HCT116 (cell line): Measurements from ENCODE around the gene DAPK3. TPM values are rescaled to one million over a fixed set of nuclear protein-coding genes. Genes with fewer than 3 reads are reported as not detected.
A peak's percentile ranks its signal among the peaks of the same experiment; 100 is the strongest.

Source experiments
- ATAC-seq: fragments of 200-7000 bp; cut with Tn5 transposase; 2 replicates; pipeline ENCODE4 v1.9.1; 2020; ENCODE audit warnings: mild to moderate bottlenecking, moderate library complexity
- BruUV-seq: library from RNA; stranded (reverse); fragments of 400-500 nt; replicated peaks from 2 replicates; lab custom pipeline; 2021; lab: Mats Ljungman, UMichigan
- CTCF ChIA-PET: fragments of 300-600 bp; sonication (Branson Sonifier 250); formaldehyde crosslinking; loops from one replicate; lab custom pipeline; 2021; ENCODE audit warnings: antibody characterized with exemption; lab: Charles Lee
- POLR2A ChIA-PET: fragments of 300-600, 350-600 bp; sonication (Branson Sonifier 250); formaldehyde crosslinking; loops from one replicate; lab custom pipeline; 2021; ENCODE audit warnings: antibody characterized with exemption; lab: Charles Lee
- RAD21 ChIA-PET, 2 experiments: fragments of 300-600 bp; sonication (Branson Sonifier 250); formaldehyde crosslinking; loops; one replicate each; lab custom pipeline; 2023; ENCODE audit warnings: low total read pairs in 2 of 2; ENCODE audit not compliant: uncharacterized antibody in 2 of 2, unreplicated experiment in 2 of 2, low non-redundant PET in 1 of 2; lab: Charles Lee
- DNase-seq: peaks from one replicate; pipeline ENCODE4 v3.0.0-alpha.2; 2010; ENCODE audit warnings: low read depth, low spot score
- H2AFZ ChIP-seq: fragments of 200-600 bp; shearing (Covaris generic), sonication (generic); 2 replicates; pipeline ENCODE4 v1.6.1; 2017; ENCODE audit warnings: low read depth, mixed run types, mixed read lengths, antibody characterized with exemption, low read length; ENCODE audit not compliant: poor library complexity, severe bottlenecking
- H3K27ac ChIP-seq: 2 replicates; pipeline ENCODE4 v1.5.1; 2012; ENCODE audit warnings: low read depth, low read length
- H3K27me3 ChIP-seq: fragments of 200-600 bp; sonication (generic); 2 replicates; pipeline ENCODE4 v1.6.1; 2016; ENCODE audit warnings: mixed run types, low read length, mixed read lengths; ENCODE audit not compliant: insufficient read depth
- H3K36me3 ChIP-seq, 2 experiments: fragments of 200-500 bp in 1 of 2; fragments of 200-600 bp in 1 of 2; sonication (Bioruptor generic) in 1 of 2; sonication (generic) in 1 of 2; 2 replicates each; pipeline versions ENCODE4 v1.5.1 to v1.6.1; 2014 to 2016; ENCODE audit warnings: low read length in 2 of 2, inconsistent platforms in 1 of 2, mixed read lengths in 1 of 2, mixed run types in 1 of 2; ENCODE audit not compliant: insufficient read depth in 2 of 2, control insufficient read depth in 1 of 2
- H3K4me1 ChIP-seq, 2 experiments: fragments of 200-600 bp in 1 of 2; sonication (generic) in 1 of 2; 2 replicates each; pipeline versions ENCODE4 v1.5.1 to v1.6.1; 2012 to 2017; ENCODE audit warnings: low read length in 2 of 2, inconsistent platforms in 1 of 2, mild to moderate bottlenecking in 1 of 2, mixed read lengths in 1 of 2, mixed run types in 1 of 2, moderate library complexity in 1 of 2; ENCODE audit not compliant: insufficient read depth in 2 of 2, control insufficient read depth in 1 of 2
- H3K4me2 ChIP-seq: fragments of 200-600 bp; sonication (generic); 2 replicates; pipeline ENCODE4 v1.6.1; 2017; ENCODE audit warnings: mixed run types, low read length, mixed read lengths
- H3K4me3 ChIP-seq, 2 experiments: fragments of 200-600 bp in 1 of 2; sonication (generic) in 1 of 2; replicated peaks in 1 of 2; 2 replicates each; pipeline ENCODE4 v1.5.1; 2011 to 2016; ENCODE audit warnings: low read length in 2 of 2, control low read depth in 1 of 2, low read depth in 1 of 2, mild to moderate bottlenecking in 1 of 2, mixed read lengths in 1 of 2, mixed run types in 1 of 2
- H3K79me2 ChIP-seq: fragments of 200-600 bp; sonication (generic); 2 replicates; pipeline ENCODE4 v1.6.1; 2017; ENCODE audit warnings: mild to moderate bottlenecking, mixed run types, low read length, moderate library complexity, mixed read lengths; ENCODE audit not compliant: insufficient read depth
- H3K9ac ChIP-seq: fragments of 200-600 bp; sonication (generic); 2 replicates; pipeline ENCODE4 v1.6.1; 2016; ENCODE audit warnings: low read length, mixed read lengths
- H3K9me2 ChIP-seq: fragments of 200-600 bp; sonication (generic), shearing (Covaris generic); 2 replicates; pipeline ENCODE4 v1.6.1; 2017; ENCODE audit warnings: mixed run types, mild to moderate bottlenecking, moderate library complexity; ENCODE audit not compliant: insufficient read depth
- H3K9me3 ChIP-seq, 2 experiments: fragments of 200-500 bp in 1 of 2; fragments of 200-600 bp in 1 of 2; sonication (Bioruptor generic) in 1 of 2; sonication (generic) in 1 of 2; 2 replicates each; pipeline ENCODE4 v1.6.1; 2014 to 2017; ENCODE audit warnings: low read length in 2 of 2, mixed read lengths in 2 of 2, inconsistent platforms in 1 of 2, low read depth in 1 of 2, mild to moderate bottlenecking in 1 of 2, mixed run types in 1 of 2, moderate library complexity in 1 of 2; ENCODE audit not compliant: control insufficient read depth in 1 of 2, insufficient read depth in 1 of 2
- H4K20me1 ChIP-seq: fragments of 200-600 bp; sonication (generic), shearing (Covaris generic); 2 replicates; pipeline ENCODE4 v1.6.1; 2017; ENCODE audit warnings: mixed run types, mild to moderate bottlenecking, moderate library complexity; ENCODE audit not compliant: insufficient read depth
- CEBPB ChIP-seq: IDR thresholded peaks from 2 replicates; pipeline ENCODE4 v1.6.1; 2012; ENCODE audit warnings: low read depth
- EGR1 ChIP-seq: IDR thresholded peaks from 2 replicates; pipeline ENCODE4 v1.6.1; 2012; ENCODE audit warnings: low read depth
- ELF1 ChIP-seq: IDR thresholded peaks from 2 replicates; pipeline ENCODE4 v1.6.1; 2012; ENCODE audit warnings: low read depth, borderline replicate concordance
- POLR2A ChIP-seq: IDR thresholded peaks from 2 replicates; pipeline ENCODE4 v1.7.0; 2011; ENCODE audit warnings: borderline replicate concordance; ENCODE audit not compliant: insufficient read depth, insufficient read length; ENCODE audit errors: extremely low read depth
- POLR2AphosphoS5 ChIP-seq: IDR thresholded peaks from 2 replicates; pipeline ENCODE4 v1.6.1; 2011; ENCODE audit warnings: mild to moderate bottlenecking, low read depth, low read length, moderate library complexity
- RAD21 ChIP-seq: IDR thresholded peaks from 2 replicates; pipeline ENCODE4 v1.6.1; 2012; ENCODE audit warnings: low read depth, mild to moderate bottlenecking
- SIN3A ChIP-seq: IDR thresholded peaks from 2 replicates; pipeline ENCODE4 v1.6.1; 2012; ENCODE audit warnings: low read depth
- SP1 ChIP-seq: IDR thresholded peaks from 2 replicates; pipeline ENCODE4 v1.6.1; 2012; ENCODE audit warnings: low read depth
- TCF7L2 ChIP-seq: IDR thresholded peaks from 2 replicates; pipeline ENCODE4 v1.7.0; 2011; ENCODE audit warnings: borderline replicate concordance, inconsistent platforms; ENCODE audit not compliant: insufficient read depth, insufficient read length; ENCODE audit errors: extremely low read depth
- YY1 ChIP-seq: IDR thresholded peaks from 2 replicates; pipeline ENCODE4 v1.6.1; 2011; ENCODE audit warnings: low read length, low read depth, moderate library complexity, mild to moderate bottlenecking; ENCODE audit not compliant: insufficient replicate concordance; ENCODE audit errors: extremely low read depth
- ZFX ChIP-seq: fragments of 450-650 bp; IDR thresholded peaks from 2 replicates; pipeline ENCODE4 v1.6.1; 2017
- intact Hi-C: fragments of 100-400 bp; cut with micrococcal nuclease; formaldehyde crosslinking; loops from 2 replicates; pipeline ENCODE4 v1.10.0; 2022
- total RNA-seq: library from RNA; stranded (reverse); gene quantifications from one replicate; pipeline ENCODE4 v1.2.1, GENCODE V29; 2021; ENCODE audit not compliant: unreplicated experiment
- TF ChIP-seq, protein P1 (sequence below): IDR thresholded peaks from 2 replicates; pipeline ENCODE4 v1.6.1; 2012
- TF ChIP-seq, protein P2 (sequence below): IDR thresholded peaks from 2 replicates; pipeline ENCODE4 v1.6.1; 2012
- TF ChIP-seq, protein P3 (sequence below): IDR thresholded peaks from 2 replicates; pipeline ENCODE4 v1.6.1; 2012; ENCODE audit warnings: low read depth

DAPK3 gene
- total RNA-seq, 1 experiment from 2014 or later = 54.8 TPM

DNA sequence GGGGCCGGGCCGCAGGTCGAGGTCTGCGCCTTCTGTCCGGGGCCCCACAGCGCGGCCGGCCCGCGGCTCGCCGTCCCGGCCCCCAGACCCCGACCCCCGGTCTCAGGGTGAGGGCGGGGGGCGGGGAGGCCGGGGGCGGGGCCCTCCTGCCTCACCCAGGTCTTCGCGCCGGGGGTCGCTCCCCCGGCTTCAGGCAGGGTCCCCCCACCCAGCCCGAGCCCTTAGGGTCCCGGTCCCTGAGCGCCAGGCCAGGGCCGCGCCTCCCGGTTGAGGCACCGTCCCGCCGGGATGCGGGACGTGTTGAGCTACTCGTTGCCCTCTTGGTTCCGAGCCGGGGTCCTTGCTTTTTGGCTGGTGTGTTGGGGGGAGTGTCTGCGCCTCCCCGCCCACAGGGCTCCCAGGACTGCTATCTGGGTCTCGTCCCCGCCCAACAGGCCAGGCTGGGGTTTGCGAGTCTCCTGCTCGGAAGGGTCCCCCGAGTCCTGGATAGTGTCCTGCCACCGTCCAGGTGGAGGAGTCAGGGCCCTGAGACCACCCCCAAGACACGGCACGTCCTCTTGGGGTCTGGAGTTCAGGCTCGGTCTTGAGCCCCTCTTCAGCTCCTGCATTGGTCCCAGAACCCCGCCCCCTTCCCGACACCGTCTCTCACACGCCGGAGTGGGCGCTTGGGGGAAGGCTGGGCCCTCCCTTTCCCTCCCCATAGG, 37.1 kb upstream of the DAPK3 start (continued):
- TF ChIP-seq RAD21 = no peak
- no peak for TF ChIP-seq EGR1
- TF ChIP-seq TCF7L2 = no peak

DNA sequence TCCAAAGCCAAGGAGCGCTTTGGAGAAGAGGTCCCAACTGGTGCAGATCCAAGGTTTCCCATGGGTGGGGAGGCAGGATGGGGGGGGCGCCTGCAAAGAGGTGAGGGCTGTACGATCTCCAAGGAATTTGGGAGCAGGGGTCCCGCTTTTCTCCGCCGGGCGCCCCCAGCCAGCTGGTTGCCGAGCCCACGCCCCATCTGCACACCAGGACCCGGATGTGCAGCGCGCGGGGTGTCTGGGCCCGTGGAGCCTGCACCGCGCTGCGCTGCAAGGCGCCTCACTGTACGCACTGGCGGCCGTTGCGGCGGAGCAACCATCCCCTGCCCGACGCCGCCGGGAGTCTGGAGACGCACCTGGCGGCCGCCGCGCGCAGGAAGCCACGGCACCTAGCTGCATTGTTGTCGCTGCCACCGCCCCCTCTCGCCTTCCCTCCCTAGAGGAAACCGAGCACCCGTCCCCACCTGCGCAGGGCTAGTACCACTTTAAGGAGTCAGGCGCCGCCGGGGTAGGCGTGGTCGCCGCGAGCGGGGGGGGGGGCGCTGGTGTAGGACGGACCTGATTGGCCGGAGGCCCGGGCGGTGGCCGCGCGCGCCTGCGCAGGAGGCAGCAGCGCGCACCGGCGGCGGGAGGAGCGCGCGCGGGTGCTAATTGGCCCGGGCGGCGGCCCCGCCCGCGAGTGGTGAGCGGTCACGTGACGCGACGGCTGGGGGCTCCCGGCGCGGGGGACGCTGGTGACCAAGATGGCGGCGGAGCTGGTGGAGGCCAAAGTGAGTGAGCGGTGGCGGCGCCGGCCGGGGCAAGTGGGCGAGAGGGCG, 36.3 kb upstream of the DAPK3 start, which contains the start of gene PIAS4:
Gene PIAS4 (plus strand): TSS at position 716 of the 815 bp plus-strand sequence. CDS start 25 bp downstream, at position 741.
- H3K4me1 ChIP-seq = peaks cover 7 to 14% of the 10 kb centered on the region in 2 experiments; a peak in 3 of 4 replicates
- peak within 1 kb of the TSS; percentile 94 to 98 for H3K4me3 ChIP-seq
- peaks cover 41% of the 10 kb centered on the region for H3K79me2 ChIP-seq
- BruUV-seq = TSS peak; percentile 86
- H4K20me1 ChIP-seq = 0 out of 2 replicates have a peak, but pooled peaks cover 4% of the 10 kb centered on the region
- peak; percentile 88 for DNase-seq
- no peaks in the 10 kb centered on the region for H3K27me3 ChIP-seq
- H3K27ac ChIP-seq = peak within 1 kb of the TSS; percentile 94
- no peak within 1 kb of the TSS for H2AFZ ChIP-seq
- peak; percentile 93 for ATAC-seq
- peak; percentile 84; the same call in 1 of the 2 replicates for TF ChIP-seq ZFX
- TF ChIP-seq TCF7L2 = no peak
- TF ChIP-seq SP1 = peak; percentile 88
- no peak for TF ChIP-seq ELF1
- TF ChIP-seq POLR2AphosphoS5 = peak; percentile 72
- peak; percentile 94 for TF ChIP-seq YY1
- no peak; the same call in 1 of the 2 replicates for TF ChIP-seq EGR1
- no peak for TF ChIP-seq CEBPB
- TF ChIP-seq, protein P1, sequence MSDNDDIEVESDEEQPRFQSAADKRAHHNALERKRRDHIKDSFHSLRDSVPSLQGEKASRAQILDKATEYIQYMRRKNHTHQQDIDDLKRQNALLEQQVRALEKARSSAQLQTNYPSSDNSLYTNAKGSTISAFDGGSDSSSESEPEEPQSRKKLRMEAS = peak; percentile 91
- TF ChIP-seq, protein P2, sequence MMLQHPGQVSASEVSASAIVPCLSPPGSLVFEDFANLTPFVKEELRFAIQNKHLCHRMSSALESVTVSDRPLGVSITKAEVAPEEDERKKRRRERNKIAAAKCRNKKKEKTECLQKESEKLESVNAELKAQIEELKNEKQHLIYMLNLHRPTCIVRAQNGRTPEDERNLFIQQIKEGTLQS = no peak
- peak; percentile 54 for TF ChIP-seq POLR2A
- TF ChIP-seq, protein P3, sequence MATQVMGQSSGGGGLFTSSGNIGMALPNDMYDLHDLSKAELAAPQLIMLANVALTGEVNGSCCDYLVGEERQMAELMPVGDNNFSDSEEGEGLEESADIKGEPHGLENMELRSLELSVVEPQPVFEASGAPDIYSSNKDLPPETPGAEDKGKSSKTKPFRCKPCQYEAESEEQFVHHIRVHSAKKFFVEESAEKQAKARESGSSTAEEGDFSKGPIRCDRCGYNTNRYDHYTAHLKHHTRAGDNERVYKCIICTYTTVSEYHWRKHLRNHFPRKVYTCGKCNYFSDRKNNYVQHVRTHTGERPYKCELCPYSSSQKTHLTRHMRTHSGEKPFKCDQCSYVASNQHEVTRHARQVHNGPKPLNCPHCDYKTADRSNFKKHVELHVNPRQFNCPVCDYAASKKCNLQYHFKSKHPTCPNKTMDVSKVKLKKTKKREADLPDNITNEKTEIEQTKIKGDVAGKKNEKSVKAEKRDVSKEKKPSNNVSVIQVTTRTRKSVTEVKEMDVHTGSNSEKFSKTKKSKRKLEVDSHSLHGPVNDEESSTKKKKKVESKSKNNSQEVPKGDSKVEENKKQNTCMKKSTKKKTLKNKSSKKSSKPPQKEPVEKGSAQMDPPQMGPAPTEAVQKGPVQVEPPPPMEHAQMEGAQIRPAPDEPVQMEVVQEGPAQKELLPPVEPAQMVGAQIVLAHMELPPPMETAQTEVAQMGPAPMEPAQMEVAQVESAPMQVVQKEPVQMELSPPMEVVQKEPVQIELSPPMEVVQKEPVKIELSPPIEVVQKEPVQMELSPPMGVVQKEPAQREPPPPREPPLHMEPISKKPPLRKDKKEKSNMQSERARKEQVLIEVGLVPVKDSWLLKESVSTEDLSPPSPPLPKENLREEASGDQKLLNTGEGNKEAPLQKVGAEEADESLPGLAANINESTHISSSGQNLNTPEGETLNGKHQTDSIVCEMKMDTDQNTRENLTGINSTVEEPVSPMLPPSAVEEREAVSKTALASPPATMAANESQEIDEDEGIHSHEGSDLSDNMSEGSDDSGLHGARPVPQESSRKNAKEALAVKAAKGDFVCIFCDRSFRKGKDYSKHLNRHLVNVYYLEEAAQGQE = no peak
- peak; percentile 94; the same call in 1 of the 2 replicates for TF ChIP-seq SIN3A
- H3K4me2 ChIP-seq = peak within 1 kb of the TSS; percentile 94
- no peaks in the 10 kb centered on the region for H3K9me2 ChIP-seq
- no peaks in the 10 kb centered on the region for H3K9me3 ChIP-seq
- RAD21 ChIA-PET = no interaction called here
- POLR2A ChIA-PET = interaction anchor here (0.7 to 2.1 kb wide), 5 partner anchors 10 to 22 kb away, joined by 3 to 8 read pairs (median 4); partner anchors contain the start of gene EEF2
- intact Hi-C loops = no loop called here
- H3K36me3 ChIP-seq = no peaks in the 10 kb centered on the region; a peak in 1 of 4 replicates
- CTCF ChIA-PET = interaction anchor here (1.0 to 2.1 kb wide), 5 partner anchors 11 to 158 kb away, joined by 3 to 10 read pairs (median 4); no protein-coding TSS in a partner anchor
- peak within 1 kb of the TSS; percentile 82 for H3K9ac ChIP-seq
